K562 (cell line): ENCODE data around the gene EVI5.

Experiments
- CEBPZ ChIP-seq: fragments of 150-350 bp; IDR thresholded peaks from 2 replicates; pipeline ENCODE4 v1.6.1; 2014; ENCODE audit warnings: low read depth, mild to moderate bottlenecking, low read length, borderline replicate concordance
- JUNB ChIP-seq: fragments of 450-650 bp; formaldehyde crosslinking; conservative IDR thresholded peaks from 2 replicates; pipeline ENCODE4 v1.4.0; 2020; ENCODE audit warnings: mild to moderate bottlenecking
- KDM5B ChIP-seq: fragments of 200-600 bp; sonication (generic); IDR thresholded peaks from 2 replicates; pipeline ENCODE4 v1.6.1; 2012; ENCODE audit warnings: low read depth, mild to moderate bottlenecking, moderate library complexity, low read length, control low read depth, inconsistent platforms; ENCODE audit not compliant: insufficient replicate concordance
- MAFF ChIP-seq: IDR thresholded peaks from 2 replicates; pipeline ENCODE4 v1.6.1; 2012; ENCODE audit warnings: low read length, improper control_type of control experiment
- PYGO2 ChIP-seq: fragments of 450-650 bp; IDR thresholded peaks from 2 replicates; pipeline ENCODE4 v1.6.1; 2016; ENCODE audit warnings: mild to moderate bottlenecking, missing genetic modification characterization, moderate library complexity, missing compliant biosample characterization
- SP1 ChIP-seq: sonication (generic); formaldehyde crosslinking; IDR thresholded peaks from 2 replicates; pipeline ENCODE4 v1.8.1; 2022; ENCODE audit warnings: mild to moderate bottlenecking, missing genetic modification reagents
- TCF7 ChIP-seq: sonication (generic); IDR thresholded peaks from 2 replicates; pipeline ENCODE4 v1.6.1; 2016; ENCODE audit warnings: antibody characterized with exemption, borderline replicate concordance
- ZNF133 ChIP-seq: fragments of 250-450 bp; sonication (Bioruptor Pico); IDR thresholded peaks from 2 replicates; pipeline ENCODE4 v1.4.0; 2020; ENCODE audit warnings: mild to moderate bottlenecking
- TF ChIP-seq, protein P1 (sequence below), 3 experiments: IDR thresholded peaks in 2 of 3; conservative IDR thresholded peaks in 1 of 3; 2 replicates each; pipeline ENCODE4 v1.5.1; 2011 to 2012; ENCODE audit warnings: low read length in 3 of 3, mild to moderate bottlenecking in 3 of 3, control low read depth in 2 of 3, improper control_type of control experiment in 1 of 3, inconsistent platforms in 1 of 3, low read depth in 1 of 3, mixed read lengths in 1 of 3, moderate library complexity in 1 of 3; ENCODE audit not compliant: insufficient read depth in 2 of 3

DNA sequence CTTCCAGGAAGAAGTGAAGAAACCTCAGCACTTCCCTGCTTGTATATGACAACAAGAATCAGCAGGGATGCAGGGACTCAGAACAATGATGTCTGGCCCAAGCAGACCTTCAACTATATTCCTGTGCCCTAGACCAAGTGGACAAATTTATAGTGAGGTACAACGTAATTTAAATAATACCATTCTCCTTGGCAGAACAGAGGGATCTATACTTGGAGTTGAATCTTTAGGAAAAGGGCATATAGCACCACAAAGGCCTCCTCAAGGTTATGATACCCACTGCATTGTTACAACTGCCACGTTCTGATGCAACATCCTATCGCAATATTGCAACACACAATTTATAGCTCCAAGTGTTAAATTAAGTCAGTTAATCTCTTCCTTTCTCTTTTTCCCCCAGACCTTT lies 269.1 kb downstream of the EVI5 start:
- TF ChIP-seq TCF7, result no peak
- TF ChIP-seq PYGO2 (tag), result no peak
- TF ChIP-seq SP1, result no peak
- no peak for TF ChIP-seq CEBPZ
- TF ChIP-seq, protein P1, sequence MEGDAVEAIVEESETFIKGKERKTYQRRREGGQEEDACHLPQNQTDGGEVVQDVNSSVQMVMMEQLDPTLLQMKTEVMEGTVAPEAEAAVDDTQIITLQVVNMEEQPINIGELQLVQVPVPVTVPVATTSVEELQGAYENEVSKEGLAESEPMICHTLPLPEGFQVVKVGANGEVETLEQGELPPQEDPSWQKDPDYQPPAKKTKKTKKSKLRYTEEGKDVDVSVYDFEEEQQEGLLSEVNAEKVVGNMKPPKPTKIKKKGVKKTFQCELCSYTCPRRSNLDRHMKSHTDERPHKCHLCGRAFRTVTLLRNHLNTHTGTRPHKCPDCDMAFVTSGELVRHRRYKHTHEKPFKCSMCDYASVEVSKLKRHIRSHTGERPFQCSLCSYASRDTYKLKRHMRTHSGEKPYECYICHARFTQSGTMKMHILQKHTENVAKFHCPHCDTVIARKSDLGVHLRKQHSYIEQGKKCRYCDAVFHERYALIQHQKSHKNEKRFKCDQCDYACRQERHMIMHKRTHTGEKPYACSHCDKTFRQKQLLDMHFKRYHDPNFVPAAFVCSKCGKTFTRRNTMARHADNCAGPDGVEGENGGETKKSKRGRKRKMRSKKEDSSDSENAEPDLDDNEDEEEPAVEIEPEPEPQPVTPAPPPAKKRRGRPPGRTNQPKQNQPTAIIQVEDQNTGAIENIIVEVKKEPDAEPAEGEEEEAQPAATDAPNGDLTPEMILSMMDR (IDR thresholded peaks at IDR 0.05 in 2 of 3, conservative IDR thresholded peaks at IDR 0.05 in 1 of 3; ENCODE audit: insufficient read depth in 2 of 3, low read depth in 1 of 3, low read length in 3 of 3), result no peak
- no peak for TF ChIP-seq JUNB
- TF ChIP-seq KDM5B, result no peak
- no peak for TF ChIP-seq ZNF133 (CRISPR knock-in tag)
- TF ChIP-seq MAFF, result no peak
